HepG2 (cell line): ENCODE measurements around the gene CCDC88C. TPM values are rescaled to one million over a fixed set of nuclear protein-coding genes. Genes with fewer than 3 reads are reported as not detected.

ENCODE experiments used
- BORCS8-MEF2B ChIP-seq: sonication (generic); formaldehyde crosslinking; IDR thresholded peaks from 2 replicates; pipeline ENCODE4 v1.8.0; 2022; ENCODE audit warnings: mild to moderate bottlenecking, missing genetic modification reagents
- EP300 ChIP-seq, 3 experiments: sonication (generic) in 1 of 3; formaldehyde crosslinking in 1 of 3; IDR thresholded peaks; 2 replicates each; pipeline versions ENCODE4 v1.5.1 to v1.6.1; 2011 to 2020; ENCODE audit warnings: low read depth in 2 of 3, low read length in 2 of 3, borderline replicate concordance in 1 of 3, improper control_type of control experiment in 1 of 3, mild to moderate bottlenecking in 1 of 3, missing genetic modification reagents in 1 of 3, moderate library complexity in 1 of 3
- ETV5 ChIP-seq: IDR thresholded peaks from 2 replicates; pipeline ENCODE4 v1.6.1; 2018; ENCODE audit warnings: missing biosample characterization, missing genetic modification reagents, inconsistent platforms, borderline replicate concordance
- ETV6 ChIP-seq: sonication (generic); formaldehyde crosslinking; conservative IDR thresholded peaks from 2 replicates; pipeline ENCODE4 v1.4.0; 2020; ENCODE audit warnings: missing genetic modification reagents
- GABPA ChIP-seq, 2 experiments: IDR thresholded peaks; 2 replicates each; pipeline ENCODE4 v1.6.1; 2011 to 2016; ENCODE audit warnings: low read depth in 2 of 2, low read length in 1 of 2, missing biosample characterization in 1 of 2, missing genetic modification characterization in 1 of 2
- GATA4 ChIP-seq: sonication (generic); IDR thresholded peaks from 2 replicates; pipeline ENCODE4 v1.6.1; 2016; ENCODE audit warnings: antibody characterized with exemption, low read depth, borderline replicate concordance
- HDAC1 ChIP-seq: sonication (generic); formaldehyde crosslinking; IDR thresholded peaks from 2 replicates; pipeline ENCODE4 v1.5.1; 2020; ENCODE audit warnings: mild to moderate bottlenecking, missing genetic modification reagents
- HDAC6 ChIP-seq: fragments of 200-600 bp; sonication (generic); IDR thresholded peaks from 2 replicates; pipeline ENCODE4 v1.7.0; 2017; ENCODE audit warnings: mild to moderate bottlenecking, antibody characterized with exemption, low read length, low read depth
- MZF1 ChIP-seq: sonication (generic); formaldehyde crosslinking; IDR thresholded peaks from 2 replicates; pipeline ENCODE4 v1.8.1; 2023; ENCODE audit warnings: mild to moderate bottlenecking, missing genetic modification reagents, borderline replicate concordance
- NR1H2 ChIP-seq: sonication (generic); formaldehyde crosslinking; IDR thresholded peaks from 2 replicates; pipeline ENCODE4 v1.8.1; 2022; ENCODE audit warnings: low read depth, missing genetic modification reagents, borderline replicate concordance
- NR2F6 ChIP-seq, 2 experiments: IDR thresholded peaks; 2 replicates each; pipeline ENCODE4 v1.6.1; 2016; ENCODE audit warnings: antibody characterized with exemption in 1 of 2, mild to moderate bottlenecking in 1 of 2
- RAD51 ChIP-seq: fragments of 450-650 bp; IDR thresholded peaks from 2 replicates; pipeline ENCODE4 v1.6.1; 2016; ENCODE audit warnings: borderline replicate concordance
- SOX5 ChIP-seq: IDR thresholded peaks from 2 replicates; pipeline ENCODE4 v1.6.1; 2016; ENCODE audit warnings: borderline replicate concordance
- TP53 ChIP-seq: sonication (generic); formaldehyde crosslinking; conservative IDR thresholded peaks from 2 replicates; pipeline ENCODE4 v1.4.0; 2020; ENCODE audit warnings: missing genetic modification reagents
- ZFX ChIP-seq: sonication (generic); formaldehyde crosslinking; IDR thresholded peaks from 2 replicates; pipeline ENCODE4 v1.4.0; 2020; ENCODE audit warnings: mild to moderate bottlenecking, low read depth, missing genetic modification reagents, moderate library complexity
- ZNF292 ChIP-seq: sonication (generic); formaldehyde crosslinking; IDR thresholded peaks from 2 replicates; pipeline ENCODE4 v1.8.1; 2022; ENCODE audit warnings: mild to moderate bottlenecking, low read depth, missing genetic modification reagents, borderline replicate concordance
- ZNF3 ChIP-seq: IDR thresholded peaks from 2 replicates; pipeline ENCODE4 v1.7.0; 2017; ENCODE audit warnings: inconsistent platforms
- ZNF496 ChIP-seq: sonication (generic); formaldehyde crosslinking; IDR thresholded peaks from 2 replicates; pipeline ENCODE4 v1.8.1; 2023; ENCODE audit warnings: mild to moderate bottlenecking, moderate library complexity, missing genetic modification reagents; ENCODE audit not compliant: insufficient replicate concordance
- ZNF687 ChIP-seq: sonication (generic); formaldehyde crosslinking; IDR thresholded peaks from 2 replicates; pipeline ENCODE4 v1.5.1; 2020; ENCODE audit warnings: mild to moderate bottlenecking, missing genetic modification reagents, moderate library complexity
- ZNF747 ChIP-seq: sonication (generic); formaldehyde crosslinking; IDR thresholded peaks from 2 replicates; pipeline ENCODE4 v1.8.1; 2023; ENCODE audit warnings: missing genetic modification reagents, mild to moderate bottlenecking, borderline replicate concordance
- ZNF816 ChIP-seq: sonication (generic); formaldehyde crosslinking; IDR thresholded peaks from 2 replicates; pipeline ENCODE4 v1.8.0; 2022; ENCODE audit warnings: missing genetic modification reagents, mild to moderate bottlenecking, borderline replicate concordance
- polyA plus RNA-seq, 8 experiments: library from polyadenylated mRNA; depleted of rRNA in 3 of 8; stranded (reverse) in 7 of 8; unstranded in 1 of 8; fragments of >200 nt; fragmentation: Illumina TruSeq in 4 of 8; extraction: Trizol in 4 of 8; gene quantifications; 2 replicates each; pipeline versions ENCODE4 v1.2.1 to v1.2.3, GENCODE V29; 2011 to 2016; ENCODE audit warnings: low read depth in 4 of 8, missing spikeins in 1 of 8, mixed read lengths in 1 of 8; ENCODE audit not compliant: insufficient read depth in 1 of 8
- total RNA-seq, 5 experiments: library from RNA; depleted of rRNA; stranded (reverse); fragments of >200 nt; fragmentation: Illumina TruSeq; extraction: Trizol; gene quantifications; 2 replicates each; pipeline ENCODE4 v1.2.3, GENCODE V29; 2016; ENCODE audit warnings: low read depth in 1 of 5
- TF ChIP-seq, protein P1 (sequence below): sonication (generic); formaldehyde crosslinking; IDR thresholded peaks from 2 replicates; pipeline ENCODE4 v1.4.0; 2020; ENCODE audit warnings: mild to moderate bottlenecking, missing genetic modification reagents

Gene CCDC88C
- total and polyA plus RNA-seq, 2 of the 13 experiments (the other 11 are each of a cell fraction or from before 2014, with no cell fraction given): 3.6 to 11.7 TPM

DNA sequence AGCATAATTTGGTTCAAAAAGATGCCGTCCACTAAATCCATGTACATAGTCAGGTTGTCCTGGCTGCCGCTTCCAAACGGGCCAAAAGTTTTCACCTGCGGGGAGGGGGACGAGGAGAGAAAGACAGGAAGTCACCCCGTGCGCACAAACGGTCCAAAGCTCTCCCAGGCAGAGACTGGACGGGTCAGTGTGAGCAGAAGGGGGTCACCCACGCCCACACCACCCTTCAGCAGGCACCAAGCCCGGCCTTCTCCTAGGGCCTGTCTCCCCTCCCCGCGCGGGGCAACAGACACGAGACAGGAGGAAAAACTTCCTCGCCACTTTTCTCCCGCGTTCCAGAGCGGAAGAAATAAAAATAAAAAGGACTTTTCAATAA lies 888 bp downstream of the CCDC88C start (continued):
- no peak for TF ChIP-seq ZNF292
- TF ChIP-seq NR2F6 (IDR thresholded peaks at IDR 0.05): no peak
- TF ChIP-seq NR2F6 (CRISPR knock-in tag; IDR thresholded peaks at IDR 0.05): peak; percentile 10; the same call in 1 of the 2 replicates
- no peak for TF ChIP-seq GATA4
- TF ChIP-seq GABPA (IDR thresholded peaks at IDR 0.05; ENCODE audit: low read depth, low read length): no peak
- TF ChIP-seq GABPA (CRISPR knock-in tag; IDR thresholded peaks at IDR 0.05; ENCODE audit: low read depth): peak; percentile 46
- no peak for TF ChIP-seq ZNF816 (CRISPR knock-in tag)
- TF ChIP-seq ETV5 (CRISPR knock-in tag): no peak; the same call in 1 of the 2 replicates
- no peak for TF ChIP-seq HDAC6
- TF ChIP-seq NR1H2 (CRISPR knock-in tag): no peak
- peak; percentile 19; the same call in 1 of the 2 replicates for TF ChIP-seq ZFX (CRISPR knock-in tag)
- TF ChIP-seq RAD51: no peak
- TF ChIP-seq SOX5 (CRISPR knock-in tag): no peak
- TF ChIP-seq ETV6 (CRISPR knock-in tag): no peak
- no peak for TF ChIP-seq BORCS8-MEF2B
- no peak for TF ChIP-seq MZF1 (CRISPR knock-in tag)
- no peak for TF ChIP-seq TP53 (CRISPR knock-in tag)
- TF ChIP-seq ZNF496 (CRISPR knock-in tag): no peak
- 0 out of 2 replicates have a peak, but pooled peaks have one; percentile 30 for TF ChIP-seq ZNF747 (CRISPR knock-in tag)
- peak; percentile 18; the same call in 1 of the 2 replicates for TF ChIP-seq HDAC1 (CRISPR knock-in tag)
- TF ChIP-seq, protein P1, sequence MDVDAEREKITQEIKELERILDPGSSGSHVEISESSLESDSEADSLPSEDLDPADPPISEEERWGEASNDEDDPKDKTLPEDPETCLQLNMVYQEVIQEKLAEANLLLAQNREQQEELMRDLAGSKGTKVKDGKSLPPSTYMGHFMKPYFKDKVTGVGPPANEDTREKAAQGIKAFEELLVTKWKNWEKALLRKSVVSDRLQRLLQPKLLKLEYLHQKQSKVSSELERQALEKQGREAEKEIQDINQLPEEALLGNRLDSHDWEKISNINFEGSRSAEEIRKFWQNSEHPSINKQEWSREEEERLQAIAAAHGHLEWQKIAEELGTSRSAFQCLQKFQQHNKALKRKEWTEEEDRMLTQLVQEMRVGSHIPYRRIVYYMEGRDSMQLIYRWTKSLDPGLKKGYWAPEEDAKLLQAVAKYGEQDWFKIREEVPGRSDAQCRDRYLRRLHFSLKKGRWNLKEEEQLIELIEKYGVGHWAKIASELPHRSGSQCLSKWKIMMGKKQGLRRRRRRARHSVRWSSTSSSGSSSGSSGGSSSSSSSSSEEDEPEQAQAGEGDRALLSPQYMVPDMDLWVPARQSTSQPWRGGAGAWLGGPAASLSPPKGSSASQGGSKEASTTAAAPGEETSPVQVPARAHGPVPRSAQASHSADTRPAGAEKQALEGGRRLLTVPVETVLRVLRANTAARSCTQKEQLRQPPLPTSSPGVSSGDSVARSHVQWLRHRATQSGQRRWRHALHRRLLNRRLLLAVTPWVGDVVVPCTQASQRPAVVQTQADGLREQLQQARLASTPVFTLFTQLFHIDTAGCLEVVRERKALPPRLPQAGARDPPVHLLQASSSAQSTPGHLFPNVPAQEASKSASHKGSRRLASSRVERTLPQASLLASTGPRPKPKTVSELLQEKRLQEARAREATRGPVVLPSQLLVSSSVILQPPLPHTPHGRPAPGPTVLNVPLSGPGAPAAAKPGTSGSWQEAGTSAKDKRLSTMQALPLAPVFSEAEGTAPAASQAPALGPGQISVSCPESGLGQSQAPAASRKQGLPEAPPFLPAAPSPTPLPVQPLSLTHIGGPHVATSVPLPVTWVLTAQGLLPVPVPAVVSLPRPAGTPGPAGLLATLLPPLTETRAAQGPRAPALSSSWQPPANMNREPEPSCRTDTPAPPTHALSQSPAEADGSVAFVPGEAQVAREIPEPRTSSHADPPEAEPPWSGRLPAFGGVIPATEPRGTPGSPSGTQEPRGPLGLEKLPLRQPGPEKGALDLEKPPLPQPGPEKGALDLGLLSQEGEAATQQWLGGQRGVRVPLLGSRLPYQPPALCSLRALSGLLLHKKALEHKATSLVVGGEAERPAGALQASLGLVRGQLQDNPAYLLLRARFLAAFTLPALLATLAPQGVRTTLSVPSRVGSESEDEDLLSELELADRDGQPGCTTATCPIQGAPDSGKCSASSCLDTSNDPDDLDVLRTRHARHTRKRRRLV (CRISPR knock-in tag): no peak
- TF ChIP-seq ZNF3: no peak
- TF ChIP-seq ZNF687 (CRISPR knock-in tag): peak; percentile 68
- TF ChIP-seq EP300 (IDR thresholded peaks at IDR 0.05; ENCODE audit: low read depth in 2 of 2, low read length in 2 of 2): no peak
- no peak for TF ChIP-seq EP300 (CRISPR knock-in tag; IDR thresholded peaks at IDR 0.05; ENCODE audit: borderline replicate concordance)
